Heart left ventricle (tissue), 16 donors: ENCODE measurements around the gene RHBDL2. TPM values are rescaled to one million over a fixed set of nuclear protein-coding genes. Genes with fewer than 3 reads are reported as not detected.
A peak's percentile ranks its signal among the peaks of the same experiment; 100 is the strongest.

Experiments used
- ATAC-seq, 4 donors: fragments of 200-7000 bp; cut with Tn5 transposase; one replicate each; pipeline ENCODE4 v1.9.1; 2020 to 2022; ENCODE audit warnings: moderate library complexity in 4 of 4, mild to moderate bottlenecking in 3 of 4, moderate number of reproducible peaks in 1 of 4
- DNase-seq, 5 donors: peaks; one replicate each; pipeline ENCODE4 v3.0.0-alpha.2; 2020
- H3K27ac ChIP-seq, 12 donors: fragments of 200-600 bp; sonication (generic) in 4 of 12; one replicate each; pipeline versions ENCODE4 v1.5.0 to v1.8.0; 2016 to 2022; ENCODE audit warnings: mild to moderate bottlenecking in 2 of 12
- H3K27me3 ChIP-seq, 9 donors: fragments of 200-600 bp; sonication (generic) in 2 of 9; one replicate each; pipeline versions ENCODE4 v1.5.1 to v1.8.0; 2016 to 2022; ENCODE audit warnings: mild to moderate bottlenecking in 3 of 9
- H3K36me3 ChIP-seq, 9 donors: fragments of 200-600 bp; sonication (generic) in 2 of 9; one replicate each; pipeline versions ENCODE4 v1.5.0 to v1.8.0; 2018 to 2022; ENCODE audit warnings: mild to moderate bottlenecking in 2 of 9
- H3K4me1 ChIP-seq, 12 donors: fragments of 200-600 bp; sonication (generic) in 4 of 12; one replicate each; pipeline versions ENCODE4 v1.5.0 to v1.8.0; 2016 to 2022; ENCODE audit warnings: mild to moderate bottlenecking in 3 of 12
- H3K4me3 ChIP-seq, 12 donors: fragments of 200-600 bp; sonication (generic) in 4 of 12; one replicate each; pipeline versions ENCODE4 v1.5.0 to v1.8.0; 2017 to 2022; ENCODE audit warnings: mild to moderate bottlenecking in 9 of 12, moderate library complexity in 4 of 12
- H3K9me3 ChIP-seq, 12 donors: fragments of 200-600 bp; sonication (generic) in 4 of 12; one replicate each; pipeline versions ENCODE4 v1.5.0 to v1.8.0; 2016 to 2022; ENCODE audit warnings: mild to moderate bottlenecking in 1 of 12
- POLR2A ChIP-seq, 2 donors: fragments of 450-650 bp; IDR thresholded peaks; one replicate each; pipeline ENCODE4 v1.6.1; 2017; ENCODE audit warnings: antibody characterized with exemption in 2 of 2, mild to moderate bottlenecking in 2 of 2, moderate library complexity in 2 of 2
- WGBS, 4 donors: extraction: QIAGEN DNeasy Blood & Tissue Kit in 2 of 4; methylation state at CpG; one replicate each; pipeline versions ENCODE4 v1.1.5 to v1.1.7; 2013 to 2018; 5-methylcytosine and 5-hydroxymethylcytosine counted together
- intact Hi-C, 10 donors: fragments of 100-400 bp; cut with DNase I; formaldehyde crosslinking; loops; one replicate each; pipeline versions ENCODE4 v1.11.1 to v1.14.2; 2022
- long read RNA-seq, 3 donors: library from polyadenylated mRNA; unstranded; transcript quantifications; one replicate each; pipeline ENCODE4 v2.0.0, GENCODE V29; 2020 to 2021
- polyA plus RNA-seq, 2 donors: library from polyadenylated mRNA; stranded (reverse); fragments of 200-250 nt; gene quantifications; one replicate each; pipeline ENCODE4 v1.2.3, GENCODE V29; 2013
- total RNA-seq, 9 donors: library from RNA; depleted of rRNA in 2 of 9; stranded (reverse); fragments of >200 nt in 2 of 9; fragmentation: NEBNext Ultra II Directional in 3 of 9; extraction: Animal tissue kit (Norgen Biotek cat#: 25700) in 3 of 9; gene quantifications; one replicate each; pipeline versions ENCODE4 v1.1.0 to v1.2.4, GENCODE V29; 2016 to 2023
- TF ChIP-seq, protein P1 (sequence below), 12 donors: fragments of 200-600 bp; sonication (generic) in 4 of 12; IDR thresholded peaks; one replicate each; pipeline versions ENCODE4 v1.5.0 to v1.8.0; 2018 to 2022; ENCODE audit warnings: antibody characterized with exemption in 12 of 12, mild to moderate bottlenecking in 5 of 12
- donor health status: ischemic (EF 13 %, LVEDD 7.1; RV severe dilation, severe dysfunction).
- donor health status: healthy with polysubstance abuse.
- donor health status: DM: no; HTN: yes; CAD: no.
- donor health status: DM: no; HTN: no; CAD: no.
- donor health status: ischemic (EF 25% LVEDD 6.9; RV normal size, moderate dysfunction).
- donor health status: ischemic (EF 25% LVEDD 5.7; RV mildly dilated, moderate dysfunction).
- donor health status: healthy.
- donor health status: DM: yes; HTN: yes; CAD: no.
- donor health status: ischemic (EF 35%, LVEDD 5.7; RV mildly dilated, moderate dysfunction).
- donor health status: nonischemic (EF 11% LVEDD 7.7; RV severe dilation, severe dysfunction).
- donor health status: DM: yes; HTN: yes; CAD: no.
- donor health status: PGD.
- donor health status: ischemic (EF 29% LVEDD 5.4; RV normal size, mild dysfunction).
- donor health status: nonischemic (EF 23%, LVEDD 6.1; RV moderate dilation, normal function).

Gene RHBDL2, protein sequence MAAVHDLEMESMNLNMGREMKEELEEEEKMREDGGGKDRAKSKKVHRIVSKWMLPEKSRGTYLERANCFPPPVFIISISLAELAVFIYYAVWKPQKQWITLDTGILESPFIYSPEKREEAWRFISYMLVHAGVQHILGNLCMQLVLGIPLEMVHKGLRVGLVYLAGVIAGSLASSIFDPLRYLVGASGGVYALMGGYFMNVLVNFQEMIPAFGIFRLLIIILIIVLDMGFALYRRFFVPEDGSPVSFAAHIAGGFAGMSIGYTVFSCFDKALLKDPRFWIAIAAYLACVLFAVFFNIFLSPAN
- total RNA-seq (1 to 10 TPM in 1 of 9 donors, under 1 TPM in 4, not detected in 4; 0.19 to 2.2 (median 0.21) TPM), polyA plus RNA-seq (under 1 TPM; 0.11 to 0.12 TPM)
- long read RNA-seq, donor 1 = 0 reads
- long read RNA-seq, donor 2 = 0 reads
- long read RNA-seq, donor 3 = 0 reads

DNA sequence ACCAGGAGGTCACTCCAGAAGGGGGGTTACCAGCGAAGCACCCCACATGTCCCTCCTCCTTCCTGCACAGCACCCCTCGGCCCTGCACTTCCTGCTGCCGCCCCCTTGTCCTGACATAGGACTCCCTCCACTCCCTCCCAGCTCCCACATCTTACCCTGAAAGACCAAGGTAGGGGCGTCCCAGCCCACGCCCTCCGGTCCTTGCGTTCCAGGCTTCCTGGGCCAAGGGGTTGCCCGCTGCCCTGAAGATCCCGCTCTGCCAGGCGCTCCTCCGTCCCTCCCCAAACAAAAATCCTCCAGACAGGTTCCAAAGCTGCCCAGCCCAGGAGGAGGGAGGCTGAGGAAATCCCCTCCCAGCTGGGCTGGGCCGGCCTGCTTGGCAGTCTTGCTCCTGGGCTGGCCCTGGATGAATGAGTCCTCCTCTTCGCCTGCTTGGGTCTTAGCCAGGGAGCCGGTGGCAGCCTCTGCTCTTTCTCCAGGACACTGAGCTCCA lies at the start of gene RHBDL2:
RHBDL2 (minus strand) TSS at position 304 of the 493 bp plus-strand sequence. CDS start 22,618 bp downstream, outside the sequence.
- H3K27ac ChIP-seq = peak within 1 kb of the TSS in 1 of 12 donors; percentile 14
- intact Hi-C loops = no loop called here
- WGBS, 4 donors = 29 to 34% (median 32%) methylated on average over 12 to 14 of the region's 14 CpGs
- H3K4me1 ChIP-seq = peaks cover 0 to 14% (median 5%) of the 10 kb centered on the region in 12 donors
- DNase-seq = peak; percentile 54 to 78 (median 67)
- H3K9me3 ChIP-seq = no peaks in the 10 kb centered on the region
- H3K27me3 ChIP-seq = no peaks in the 10 kb centered on the region
- TF ChIP-seq POLR2A (IDR thresholded peaks at IDR 0.05) = no peak
- TF ChIP-seq, protein P1, sequence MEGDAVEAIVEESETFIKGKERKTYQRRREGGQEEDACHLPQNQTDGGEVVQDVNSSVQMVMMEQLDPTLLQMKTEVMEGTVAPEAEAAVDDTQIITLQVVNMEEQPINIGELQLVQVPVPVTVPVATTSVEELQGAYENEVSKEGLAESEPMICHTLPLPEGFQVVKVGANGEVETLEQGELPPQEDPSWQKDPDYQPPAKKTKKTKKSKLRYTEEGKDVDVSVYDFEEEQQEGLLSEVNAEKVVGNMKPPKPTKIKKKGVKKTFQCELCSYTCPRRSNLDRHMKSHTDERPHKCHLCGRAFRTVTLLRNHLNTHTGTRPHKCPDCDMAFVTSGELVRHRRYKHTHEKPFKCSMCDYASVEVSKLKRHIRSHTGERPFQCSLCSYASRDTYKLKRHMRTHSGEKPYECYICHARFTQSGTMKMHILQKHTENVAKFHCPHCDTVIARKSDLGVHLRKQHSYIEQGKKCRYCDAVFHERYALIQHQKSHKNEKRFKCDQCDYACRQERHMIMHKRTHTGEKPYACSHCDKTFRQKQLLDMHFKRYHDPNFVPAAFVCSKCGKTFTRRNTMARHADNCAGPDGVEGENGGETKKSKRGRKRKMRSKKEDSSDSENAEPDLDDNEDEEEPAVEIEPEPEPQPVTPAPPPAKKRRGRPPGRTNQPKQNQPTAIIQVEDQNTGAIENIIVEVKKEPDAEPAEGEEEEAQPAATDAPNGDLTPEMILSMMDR (IDR thresholded peaks at IDR 0.05) = no peak
- H3K4me3 ChIP-seq = peak within 1 kb of the TSS; percentile 5 to 60 (median 48)
- ATAC-seq = peak; percentile 69 to 96 (median 94)
- H3K36me3 ChIP-seq = no peaks in the 10 kb centered on the region

DNA sequence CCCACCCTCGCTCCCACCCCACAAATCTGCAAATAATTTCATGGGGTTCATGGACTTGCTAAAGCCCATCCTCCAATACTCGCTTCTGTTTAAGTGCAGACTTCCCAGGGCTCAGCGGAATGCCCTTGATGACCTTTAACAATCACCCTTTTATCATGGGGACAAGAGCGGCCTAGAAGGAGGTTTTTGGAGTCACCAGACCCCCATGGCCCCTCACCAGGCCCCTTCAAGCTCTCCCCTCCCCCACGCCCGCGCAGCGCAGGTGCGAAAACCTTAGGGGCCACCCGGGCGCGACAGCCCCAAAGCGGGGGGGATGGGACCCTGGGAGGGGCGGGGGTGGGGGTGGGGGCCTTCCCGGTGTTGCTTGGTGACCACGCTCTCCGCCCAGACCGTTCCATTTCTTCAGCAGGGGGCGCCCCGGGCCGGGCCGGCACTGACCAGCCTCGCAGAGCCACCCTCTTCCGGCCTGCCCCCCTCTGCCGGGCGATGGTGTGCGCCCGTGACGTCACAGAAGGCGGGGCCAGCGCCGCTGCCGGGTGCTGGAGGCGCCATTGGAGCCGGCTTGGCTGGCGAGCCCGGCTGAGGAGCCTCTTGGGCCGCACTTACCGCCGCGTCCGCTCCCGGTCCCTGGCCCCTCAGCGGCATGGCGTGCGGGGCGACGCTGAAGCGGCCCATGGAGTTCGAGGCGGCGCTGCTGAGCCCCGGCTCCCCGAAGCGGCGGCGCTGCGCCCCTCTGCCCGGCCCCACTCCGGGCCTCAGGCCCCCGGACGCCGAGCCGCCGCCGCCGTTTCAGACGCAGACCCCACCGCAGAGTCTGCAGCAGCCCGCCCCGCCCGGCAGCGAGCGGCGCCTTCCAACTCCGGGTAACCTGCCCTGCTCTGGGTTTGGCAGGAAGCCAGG lies 49.4 kb upstream of the RHBDL2 start, which contains the start of gene AKIRIN1:
AKIRIN1 (plus strand) TSS at position 539 of the 900 bp plus-strand sequence; CDS start at position 644, 105 bp downstream.
- Histone ChIP-seq H3K27ac (peak within 1 kb of the TSS; percentile 81 to 99 (median 94)), H3K9me3 (no peaks in the 10 kb centered on the region), H3K27me3 (no peaks in the 10 kb centered on the region), H3K36me3 (peaks cover 0 to 29% (median 3%) of the 10 kb centered on the region in 9 donors), H3K4me3 (peak within 1 kb of the TSS; percentile 69 to 100 (median 96)), H3K4me1 (peaks cover 0 to 43% (median 23%) of the 10 kb centered on the region in 12 donors)
- DNase-seq (peak; percentile 98 to 100 (median 99)), ATAC-seq (peak; percentile 97 to 99 (median 98))
- 1 to 2% (median 1%) methylated on average over 20 to 76 of the region's 76 CpGs for WGBS, 4 donors
- intact Hi-C loops = loop anchor here in 9 of 10 donors (1.0 to 10.0 kb wide), 6 partner anchors 35 to 134 kb away; partner anchors contain the start of genes MYCBP (in 7 of the 9), NDUFS5 (in 5 of the 9) and RRAGC (in 2 of the 9)
- TF ChIP-seq, protein P1 (IDR thresholded peaks at IDR 0.05) = peak in 9 of 12 donors; percentile 8 to 66 (median 37)
- TF ChIP-seq POLR2A (IDR thresholded peaks at IDR 0.05) = peak; percentile 94 to 98

DNA sequence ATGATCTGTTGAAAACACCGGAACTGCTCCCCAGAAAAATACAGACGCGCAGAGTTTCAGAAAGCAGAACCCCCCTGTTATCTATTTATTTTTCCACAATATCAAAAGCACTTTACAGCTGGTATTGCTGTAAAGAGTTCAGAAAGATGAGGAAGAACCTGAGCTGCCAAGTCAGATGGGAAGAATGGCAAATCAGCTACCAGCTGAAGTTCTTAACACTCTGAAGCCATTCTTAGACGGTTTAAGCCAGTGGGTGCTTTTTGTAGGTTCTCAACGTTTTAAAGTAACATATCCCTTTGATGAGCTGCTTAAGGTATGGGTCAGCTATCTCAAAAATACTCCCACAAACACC lies 48.7 kb upstream of the RHBDL2 start:
- peak overlapping the region; percentile 81 to 99 (median 94) for H3K27ac ChIP-seq
- H3K4me3 ChIP-seq = peak overlapping the region in 11 of 12 donors; percentile 69 to 100 (median 97)
- DNase-seq (no peak), ATAC-seq (peak in 1 of 4 donors; percentile 0)
- 26 to 36% (median 30%) methylated on average over 5 of the region's 5 CpGs for WGBS, 4 donors
- H3K27me3 ChIP-seq = no peaks in the 10 kb centered on the region
- H3K4me1 ChIP-seq = peaks cover 0 to 37% (median 22%) of the 10 kb centered on the region in 12 donors
- H3K9me3 ChIP-seq = no peaks in the 10 kb centered on the region
- intact Hi-C loops = loop anchor here in 9 of 10 donors (5.0 to 10.0 kb wide), 5 partner anchors 37 to 133 kb away; partner anchors contain the start of genes MYCBP (in 7 of the 9), NDUFS5 (in 4 of the 9) and RRAGC (in 2 of the 9)
- peaks cover 0 to 23% (median 3%) of the 10 kb centered on the region in 9 donors for H3K36me3 ChIP-seq
- TF ChIP-seq, protein P1 (IDR thresholded peaks at IDR 0.05) = no peak
- no peak for TF ChIP-seq POLR2A (IDR thresholded peaks at IDR 0.05)
